MM.1S (cell line): ENCODE results near the gene APBA1.

Experiments used
- EZH2 ChIP-seq: fragments of 300-600 bp; sonication (generic); optimal IDR thresholded peaks from 2 replicates; pipeline ENCODE3; 2017; ENCODE audit warnings: low read depth, mild to moderate bottlenecking, antibody characterized with exemption, low read length, mixed read lengths
- TF ChIP-seq, protein P1 (sequence below): fragments of 300-600 bp; sonication (generic); IDR thresholded peaks from 2 replicates; pipeline ENCODE4 v1.5.1; 2016; ENCODE audit warnings: antibody characterized with exemption, low read length, mixed read lengths

DNA sequence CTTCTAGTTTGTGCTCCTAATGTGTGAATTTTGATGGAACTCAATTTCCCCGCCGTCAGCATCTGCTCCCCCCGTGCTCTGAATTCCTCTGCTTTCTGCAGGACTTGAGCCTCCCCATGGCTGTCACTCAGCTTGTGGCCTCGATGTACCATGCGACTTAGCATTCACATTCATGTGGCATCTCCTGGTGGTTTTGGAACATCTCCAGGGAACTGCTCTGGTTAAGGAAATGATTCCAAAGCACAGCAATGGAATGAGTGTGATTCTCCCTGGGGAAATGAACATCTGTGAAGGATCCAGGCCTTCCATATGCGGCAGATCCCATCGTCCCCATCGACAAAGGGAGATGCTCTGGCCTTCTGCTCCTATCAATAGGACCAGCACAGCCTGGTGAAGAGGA lies 228.2 kb downstream of the APBA1 start:
- TF ChIP-seq, protein P1, sequence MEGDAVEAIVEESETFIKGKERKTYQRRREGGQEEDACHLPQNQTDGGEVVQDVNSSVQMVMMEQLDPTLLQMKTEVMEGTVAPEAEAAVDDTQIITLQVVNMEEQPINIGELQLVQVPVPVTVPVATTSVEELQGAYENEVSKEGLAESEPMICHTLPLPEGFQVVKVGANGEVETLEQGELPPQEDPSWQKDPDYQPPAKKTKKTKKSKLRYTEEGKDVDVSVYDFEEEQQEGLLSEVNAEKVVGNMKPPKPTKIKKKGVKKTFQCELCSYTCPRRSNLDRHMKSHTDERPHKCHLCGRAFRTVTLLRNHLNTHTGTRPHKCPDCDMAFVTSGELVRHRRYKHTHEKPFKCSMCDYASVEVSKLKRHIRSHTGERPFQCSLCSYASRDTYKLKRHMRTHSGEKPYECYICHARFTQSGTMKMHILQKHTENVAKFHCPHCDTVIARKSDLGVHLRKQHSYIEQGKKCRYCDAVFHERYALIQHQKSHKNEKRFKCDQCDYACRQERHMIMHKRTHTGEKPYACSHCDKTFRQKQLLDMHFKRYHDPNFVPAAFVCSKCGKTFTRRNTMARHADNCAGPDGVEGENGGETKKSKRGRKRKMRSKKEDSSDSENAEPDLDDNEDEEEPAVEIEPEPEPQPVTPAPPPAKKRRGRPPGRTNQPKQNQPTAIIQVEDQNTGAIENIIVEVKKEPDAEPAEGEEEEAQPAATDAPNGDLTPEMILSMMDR: no peak
- TF ChIP-seq EZH2: no peak
